ENCODE measurements around the gene ACY1.

Gene ACY1

DNA sequence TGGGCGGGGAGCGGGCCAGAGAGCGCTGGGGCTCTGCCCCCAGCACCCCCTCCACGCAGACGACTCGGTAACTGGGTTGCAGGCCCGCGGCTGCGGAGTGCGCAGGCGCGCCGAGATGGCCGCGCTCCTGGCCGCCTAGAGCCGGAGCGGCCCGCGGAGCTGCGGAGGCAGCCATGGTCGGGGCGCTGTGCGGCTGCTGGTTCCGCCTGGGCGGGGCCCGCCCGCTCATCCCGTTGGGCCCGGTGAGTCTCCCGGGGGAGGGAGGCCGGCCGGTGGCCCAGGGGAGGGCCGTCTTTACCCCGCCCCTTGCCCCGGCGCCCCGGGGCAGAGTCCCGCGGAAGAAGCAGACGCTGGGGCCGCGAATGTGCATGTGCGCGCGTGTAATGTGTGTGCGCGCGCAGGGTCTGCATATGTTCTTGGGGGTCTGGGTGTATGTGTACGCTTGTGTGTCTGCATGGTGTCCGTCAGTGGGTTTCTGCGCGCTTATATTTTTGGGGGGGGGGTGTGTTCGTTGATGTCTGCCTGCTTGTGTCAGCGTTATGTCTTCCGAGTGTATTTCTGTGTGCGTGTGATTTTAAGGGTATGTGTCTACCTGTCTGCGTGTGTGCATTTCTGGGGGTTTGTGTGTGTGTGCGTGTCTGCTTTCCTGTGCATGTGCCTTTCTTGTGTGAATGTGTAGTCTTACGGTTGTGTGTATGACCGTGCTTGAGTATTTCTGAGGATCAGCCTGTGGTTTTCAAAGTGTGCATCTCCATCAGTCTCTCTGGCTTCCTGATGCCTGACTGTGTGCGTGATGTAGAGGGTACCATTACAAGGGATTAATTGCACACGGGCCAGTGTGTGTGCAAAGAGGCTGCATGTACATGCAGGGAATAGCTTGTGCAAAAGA, 8.1 kb upstream of the ACY1 start, which contains the start of gene ABHD14A:
Gene ABHD14A (plus strand): TSS at position 102 of the 889 bp plus-strand sequence. CDS start 72 bp downstream, at position 174.
- TF ChIP-seq, protein P1, sequence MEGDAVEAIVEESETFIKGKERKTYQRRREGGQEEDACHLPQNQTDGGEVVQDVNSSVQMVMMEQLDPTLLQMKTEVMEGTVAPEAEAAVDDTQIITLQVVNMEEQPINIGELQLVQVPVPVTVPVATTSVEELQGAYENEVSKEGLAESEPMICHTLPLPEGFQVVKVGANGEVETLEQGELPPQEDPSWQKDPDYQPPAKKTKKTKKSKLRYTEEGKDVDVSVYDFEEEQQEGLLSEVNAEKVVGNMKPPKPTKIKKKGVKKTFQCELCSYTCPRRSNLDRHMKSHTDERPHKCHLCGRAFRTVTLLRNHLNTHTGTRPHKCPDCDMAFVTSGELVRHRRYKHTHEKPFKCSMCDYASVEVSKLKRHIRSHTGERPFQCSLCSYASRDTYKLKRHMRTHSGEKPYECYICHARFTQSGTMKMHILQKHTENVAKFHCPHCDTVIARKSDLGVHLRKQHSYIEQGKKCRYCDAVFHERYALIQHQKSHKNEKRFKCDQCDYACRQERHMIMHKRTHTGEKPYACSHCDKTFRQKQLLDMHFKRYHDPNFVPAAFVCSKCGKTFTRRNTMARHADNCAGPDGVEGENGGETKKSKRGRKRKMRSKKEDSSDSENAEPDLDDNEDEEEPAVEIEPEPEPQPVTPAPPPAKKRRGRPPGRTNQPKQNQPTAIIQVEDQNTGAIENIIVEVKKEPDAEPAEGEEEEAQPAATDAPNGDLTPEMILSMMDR (conservative IDR thresholded peaks at IDR 0.05; ENCODE audit: control insufficient read depth, insufficient read depth, low read depth, low read length), result no peak
- H3K4me3 ChIP-seq (ENCODE audit: control insufficient read depth, low read depth, low read length), result peak within 1 kb of the TSS; percentile 86
- DNase-seq (ENCODE audit: low read depth), result peak; percentile 55

DNA sequence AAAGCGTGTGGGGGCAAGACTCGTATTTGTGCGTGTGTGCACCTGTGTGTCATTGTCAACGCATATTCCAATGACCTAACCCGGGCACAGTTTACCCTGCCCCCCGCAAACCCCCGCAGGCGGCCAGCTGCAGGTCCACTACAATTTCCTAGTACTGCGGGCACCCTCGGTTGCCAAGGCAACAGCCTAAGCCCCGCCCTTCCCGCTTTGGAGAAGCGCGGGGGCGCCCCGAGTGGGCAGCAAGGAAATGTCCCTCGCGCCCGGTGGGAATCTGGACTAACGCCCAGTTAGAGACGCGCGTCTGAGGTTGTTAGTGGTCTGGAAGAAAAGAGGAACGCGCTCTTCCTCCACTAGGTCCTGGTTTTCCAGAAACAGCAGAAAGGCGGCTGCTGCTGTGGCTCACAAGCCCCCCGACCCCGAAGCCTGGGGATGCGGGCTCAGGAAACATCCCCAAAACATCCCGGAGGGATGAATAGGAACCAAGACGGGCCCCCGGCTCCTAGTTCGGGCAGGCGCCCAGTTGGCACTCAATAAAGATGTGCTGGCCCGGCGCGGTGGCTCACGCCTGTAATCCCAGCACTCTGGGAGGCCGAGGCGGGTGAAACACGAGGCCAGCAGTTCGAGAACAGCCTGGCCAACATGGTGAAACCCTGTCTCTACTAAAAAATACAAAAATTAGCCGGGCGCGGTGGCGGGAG, 7.3 kb upstream of the ACY1 start:
- TF ChIP-seq, protein P1 (conservative IDR thresholded peaks at IDR 0.05; ENCODE audit: control insufficient read depth, insufficient read depth, low read depth, low read length), result no peak
- H3K4me3 ChIP-seq (ENCODE audit: control insufficient read depth, low read depth, low read length), result peak overlapping the region; percentile 62
- DNase-seq (ENCODE audit: low read depth), result peak; percentile 67

DNA sequence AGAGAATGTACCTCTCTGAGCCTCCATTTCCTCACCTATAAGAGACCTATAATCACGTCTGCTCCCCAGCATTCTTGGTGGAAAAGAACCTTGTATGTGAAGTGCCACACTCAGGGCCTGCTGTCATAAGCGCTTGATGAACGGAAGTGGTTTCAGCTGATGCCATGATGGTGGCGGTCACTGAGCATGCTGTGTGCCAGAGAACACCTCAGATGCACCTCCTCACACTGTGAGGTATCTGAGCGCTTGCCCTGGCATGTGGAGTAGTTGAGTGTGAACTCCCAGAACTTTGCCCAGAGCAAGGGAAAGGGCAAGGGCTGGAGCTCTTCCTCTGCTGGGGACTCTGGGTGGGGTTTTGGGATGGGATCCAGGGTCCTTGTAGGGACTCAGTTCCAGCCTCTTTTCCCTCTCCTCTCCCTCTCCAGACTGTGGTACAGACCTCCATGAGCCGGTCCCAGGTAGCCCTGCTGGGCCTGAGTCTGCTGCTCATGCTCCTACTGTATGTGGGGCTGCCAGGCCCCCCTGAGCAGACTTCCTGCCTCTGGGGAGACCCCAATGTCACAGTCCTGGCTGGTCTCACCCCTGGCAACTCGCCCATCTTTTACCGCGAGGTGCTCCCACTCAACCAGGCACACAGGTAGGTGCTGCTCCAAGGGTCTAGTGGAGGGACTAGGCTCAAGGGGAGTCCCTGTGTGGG, 5.7 kb upstream of the ACY1 start:
- TF ChIP-seq, protein P1 (conservative IDR thresholded peaks at IDR 0.05; ENCODE audit: control insufficient read depth, insufficient read depth, low read depth, low read length), result no peak
- DNase-seq (ENCODE audit: low read depth), result no peak
- no peak overlapping the region for H3K4me3 ChIP-seq (ENCODE audit: control insufficient read depth, low read depth, low read length)

DNA sequence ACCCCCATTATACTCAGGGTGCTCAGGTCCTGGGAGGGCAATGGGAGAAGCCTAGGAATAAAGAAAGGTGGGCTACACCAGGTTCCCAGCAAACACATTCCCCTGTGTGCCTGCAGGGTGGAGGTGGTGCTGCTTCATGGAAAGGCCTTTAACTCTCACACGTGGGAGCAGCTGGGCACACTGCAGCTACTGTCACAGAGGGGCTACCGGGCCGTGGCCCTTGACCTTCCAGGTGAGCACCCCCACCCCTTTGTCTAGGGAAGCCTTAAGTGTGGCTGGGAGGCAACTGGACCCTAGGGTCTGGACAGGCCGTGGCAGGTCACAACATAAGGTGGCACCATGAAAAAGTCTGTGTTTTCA, 5.2 kb upstream of the ACY1 start:
- H3K4me3 ChIP-seq (ENCODE audit: control insufficient read depth, low read depth, low read length), result no peak overlapping the region
- no peak for DNase-seq (ENCODE audit: low read depth)
- TF ChIP-seq, protein P1 (conservative IDR thresholded peaks at IDR 0.05; ENCODE audit: control insufficient read depth, insufficient read depth, low read depth, low read length), result no peak

DNA sequence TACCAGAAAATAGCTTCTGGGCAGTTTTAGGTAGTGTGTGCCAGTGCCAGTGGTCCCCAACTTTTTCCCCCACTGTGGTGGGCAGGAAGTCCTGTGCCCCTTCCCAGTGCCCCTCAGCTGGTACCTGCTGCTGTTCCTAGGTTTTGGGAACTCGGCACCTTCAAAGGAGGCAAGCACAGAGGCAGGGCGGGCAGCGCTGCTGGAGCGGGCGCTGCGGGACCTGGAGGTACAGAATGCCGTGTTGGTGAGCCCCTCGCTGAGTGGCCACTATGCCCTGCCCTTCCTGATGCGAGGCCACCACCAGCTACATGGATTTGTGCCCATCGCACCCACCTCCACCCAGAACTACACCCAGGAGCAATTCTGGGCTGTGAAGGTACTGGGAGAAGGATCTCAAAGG, 3.1 kb upstream of the ACY1 start:
- H3K4me3 ChIP-seq (ENCODE audit: control insufficient read depth, low read depth, low read length), result no peak overlapping the region
- TF ChIP-seq, protein P1 (conservative IDR thresholded peaks at IDR 0.05; ENCODE audit: control insufficient read depth, insufficient read depth, low read depth, low read length), result no peak
- DNase-seq (ENCODE audit: low read depth), result no peak

DNA sequence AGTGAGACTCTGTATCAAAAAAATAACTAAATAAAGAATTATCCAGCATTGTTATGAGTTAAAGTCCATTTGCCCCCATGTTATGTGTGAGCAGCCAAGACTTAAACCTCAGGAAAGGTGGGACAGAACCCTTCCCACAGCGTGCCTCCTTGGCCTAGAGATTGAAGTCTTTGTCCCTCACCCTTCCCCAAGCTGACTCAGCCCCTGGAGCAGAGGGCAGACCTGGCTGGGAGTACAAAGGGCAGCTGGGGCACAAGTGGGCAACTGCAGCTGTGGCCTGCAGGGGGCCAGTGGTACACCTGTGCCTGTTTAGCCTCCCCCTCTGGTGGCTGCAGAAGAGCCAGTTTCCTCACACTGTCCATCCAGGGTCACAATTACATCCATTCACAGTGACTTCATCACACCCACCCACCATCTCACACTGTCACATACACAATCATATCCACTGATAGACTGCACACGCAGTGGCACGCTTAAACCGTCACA, 940 bp upstream of the ACY1 start:
- DNase-seq (ENCODE audit: low read depth), result no peak
- TF ChIP-seq, protein P1 (conservative IDR thresholded peaks at IDR 0.05; ENCODE audit: control insufficient read depth, insufficient read depth, low read depth, low read length), result peak; percentile 45
- H3K4me3 ChIP-seq (ENCODE audit: control insufficient read depth, low read depth, low read length), result peak overlapping the region; percentile 65
